NAMALWA (cell line): ENCODE data around the gene KCNA5.

Experiments
- DNase-seq: peaks from one replicate; pipeline ENCODE4 v3.0.0-alpha.2; 2015; ENCODE audit warnings: low spot score

The KCNA5 gene

DNA sequence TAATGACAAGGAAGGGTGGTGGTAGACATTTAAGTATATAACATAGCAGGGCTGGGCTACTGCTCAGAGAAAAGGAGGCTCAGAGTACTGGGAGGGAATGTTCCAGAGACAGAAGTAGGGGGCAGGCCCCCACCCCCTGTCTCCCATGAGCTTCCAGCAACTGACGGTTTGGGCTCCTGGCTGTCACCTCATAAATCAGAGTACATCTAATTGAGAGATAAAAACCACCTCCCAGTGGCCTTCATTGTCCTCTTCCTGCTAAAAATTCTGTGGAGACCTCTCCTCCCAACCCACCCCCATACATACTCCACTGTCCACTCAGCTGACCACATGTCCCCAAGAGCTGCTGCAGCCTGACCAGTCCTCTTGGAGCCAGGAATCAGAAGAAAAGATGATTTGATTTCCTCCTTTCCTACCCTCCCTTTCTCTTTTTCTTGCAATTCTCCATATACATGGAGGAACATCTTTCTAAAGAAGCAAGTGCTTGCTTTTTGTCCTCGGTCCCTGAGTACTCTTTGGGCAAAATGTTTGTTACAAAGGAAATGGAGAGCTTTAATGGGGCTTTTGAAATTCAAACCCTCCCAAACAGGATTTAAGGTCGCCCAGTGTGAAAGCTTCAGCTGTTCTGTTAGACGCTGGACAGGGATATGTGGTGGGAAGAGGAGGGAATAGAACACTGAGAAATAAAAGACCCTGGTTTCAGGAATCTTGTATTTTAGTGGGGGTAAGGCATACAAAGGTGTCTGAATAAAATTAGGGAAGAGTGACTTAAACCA lies 16.4 kb upstream of the KCNA5 start:
- DNase-seq, result no peak

DNA sequence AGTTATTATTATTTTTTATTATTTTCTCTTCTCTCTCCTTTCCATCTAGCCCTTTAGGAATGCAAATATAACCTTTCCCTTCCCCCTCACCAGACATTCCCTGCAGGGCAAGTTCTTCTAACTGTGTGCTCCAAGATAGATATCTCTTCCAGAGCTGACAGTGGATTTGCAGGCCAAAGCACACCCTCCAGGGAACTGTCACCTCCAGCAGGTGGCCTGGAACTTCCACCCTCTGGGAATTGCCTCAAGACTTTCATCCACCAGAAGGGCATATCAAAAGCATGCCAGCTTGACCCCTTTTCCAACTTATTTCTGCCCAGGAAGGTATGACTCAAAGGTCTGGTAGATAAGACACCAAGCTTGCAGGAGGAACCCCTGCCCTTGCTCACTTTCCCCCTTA lies 13.6 kb upstream of the KCNA5 start:
- no peak for DNase-seq

DNA sequence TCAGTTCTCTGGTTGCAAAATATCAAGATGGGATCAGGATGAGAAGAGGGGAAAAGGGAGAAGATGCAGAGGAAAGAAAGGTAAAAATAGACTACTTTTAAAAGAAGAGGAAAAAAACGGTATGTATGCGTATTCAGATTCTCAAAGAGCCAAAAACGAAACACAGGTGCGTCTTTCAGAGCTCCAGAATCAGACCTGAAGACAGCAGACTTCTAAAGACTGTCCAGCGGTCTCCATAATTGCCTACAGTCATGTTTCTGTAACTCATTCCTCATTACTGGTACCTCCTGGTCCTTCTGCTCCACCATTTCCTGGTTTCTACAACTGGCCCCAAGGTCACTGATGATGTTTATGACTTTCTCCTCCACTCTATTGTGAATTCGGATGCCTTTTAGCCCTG lies 12.4 kb upstream of the KCNA5 start:
- DNase-seq, result no peak

DNA sequence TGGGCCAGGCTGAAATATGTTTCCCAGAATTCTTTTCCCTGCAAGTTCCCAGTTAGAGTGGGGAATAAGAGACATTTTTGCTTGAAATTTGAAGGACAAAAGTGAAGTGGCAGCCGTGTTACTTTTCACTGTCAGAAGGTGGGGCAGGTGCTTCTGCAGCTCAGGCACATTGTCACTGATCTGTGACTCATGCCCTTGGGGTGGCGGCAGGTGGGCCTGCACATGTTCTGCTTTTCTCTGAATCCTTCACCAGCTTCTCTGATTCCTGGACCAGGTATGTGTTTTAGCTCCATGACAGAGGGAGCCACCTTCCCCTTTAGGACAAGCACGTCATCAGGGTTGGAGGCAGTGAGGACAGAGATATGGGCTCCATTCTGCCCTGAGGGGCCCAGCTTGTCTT lies 11.7 kb upstream of the KCNA5 start:
- no peak for DNase-seq

DNA sequence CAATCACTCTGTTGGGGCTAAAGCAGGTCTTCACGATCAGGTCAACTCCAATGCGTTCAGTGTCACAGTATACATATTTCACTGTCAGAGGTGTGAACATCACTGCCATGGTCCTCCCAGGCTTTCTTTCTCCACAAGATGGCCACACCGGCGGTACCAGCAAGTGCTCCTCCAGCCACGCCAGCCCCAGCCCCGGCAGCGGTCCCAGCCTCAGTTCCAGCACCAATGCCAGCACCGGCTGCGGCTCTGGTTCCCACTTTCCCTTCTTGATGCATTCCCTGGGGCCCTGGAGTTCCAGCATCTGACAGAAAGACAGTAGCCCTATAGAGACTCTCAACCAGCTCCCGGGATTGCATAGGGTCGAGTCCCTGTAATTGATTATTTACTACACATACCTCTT lies 10.9 kb upstream of the KCNA5 start:
- DNase-seq, result no peak

DNA sequence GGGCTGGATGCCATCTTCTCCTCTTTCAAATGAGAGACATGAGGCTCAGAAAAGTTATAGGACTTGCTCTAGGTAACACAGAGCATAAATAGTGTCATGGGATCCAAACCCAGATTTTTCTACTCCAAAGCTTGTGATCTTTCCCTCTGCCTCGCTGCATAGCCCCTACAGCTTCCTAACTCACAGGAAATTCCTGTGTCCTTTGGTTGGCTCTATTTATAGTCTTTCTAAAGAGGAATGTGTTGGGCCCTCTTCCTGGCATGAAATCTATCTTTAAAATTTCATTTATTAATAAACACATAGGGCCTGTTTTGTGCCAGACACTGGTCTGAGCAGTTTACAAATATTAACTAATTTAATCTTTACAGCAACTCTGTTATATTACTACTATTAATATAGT lies 9.8 kb upstream of the KCNA5 start:
- DNase-seq, result no peak

DNA sequence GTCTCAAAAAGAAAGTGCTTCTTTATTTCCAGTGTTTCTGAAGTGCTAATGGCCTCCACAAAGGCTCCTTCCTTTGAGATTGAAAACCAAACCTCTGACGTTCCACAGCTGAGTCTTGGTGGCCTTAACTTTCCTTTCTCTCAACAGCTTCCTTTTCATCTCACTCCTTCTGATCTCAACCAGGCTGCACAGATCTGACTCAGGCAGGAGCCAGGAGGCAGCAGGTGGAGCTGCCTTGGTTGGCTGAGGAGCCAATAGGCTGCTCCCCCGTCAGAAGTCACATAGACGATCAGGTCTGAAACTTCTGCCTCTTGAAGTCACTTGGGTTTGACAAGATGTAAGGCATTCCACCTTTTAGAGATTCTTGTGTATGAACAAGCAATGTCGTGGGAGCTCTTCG lies 9.1 kb upstream of the KCNA5 start:
- no peak for DNase-seq

DNA sequence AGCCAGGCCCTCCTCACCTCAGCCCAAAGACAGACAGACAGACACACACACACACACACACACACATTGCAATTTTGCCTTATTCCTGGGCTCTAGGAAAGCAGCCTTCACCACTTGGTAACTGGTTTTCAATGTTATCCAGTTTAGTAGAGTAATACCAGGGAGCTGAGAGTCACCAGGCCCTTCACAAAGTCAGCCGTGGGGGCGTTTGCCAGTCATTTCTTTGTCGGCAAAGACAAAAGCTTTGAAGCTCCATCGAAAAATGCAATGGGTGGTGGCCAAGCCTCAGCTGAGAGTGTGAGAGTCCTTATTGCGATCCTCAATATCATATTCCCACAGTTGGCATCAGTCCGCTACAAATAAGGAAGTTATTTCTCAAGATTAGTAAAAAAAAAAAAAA lies 8.1 kb upstream of the KCNA5 start:
- no peak for DNase-seq

DNA sequence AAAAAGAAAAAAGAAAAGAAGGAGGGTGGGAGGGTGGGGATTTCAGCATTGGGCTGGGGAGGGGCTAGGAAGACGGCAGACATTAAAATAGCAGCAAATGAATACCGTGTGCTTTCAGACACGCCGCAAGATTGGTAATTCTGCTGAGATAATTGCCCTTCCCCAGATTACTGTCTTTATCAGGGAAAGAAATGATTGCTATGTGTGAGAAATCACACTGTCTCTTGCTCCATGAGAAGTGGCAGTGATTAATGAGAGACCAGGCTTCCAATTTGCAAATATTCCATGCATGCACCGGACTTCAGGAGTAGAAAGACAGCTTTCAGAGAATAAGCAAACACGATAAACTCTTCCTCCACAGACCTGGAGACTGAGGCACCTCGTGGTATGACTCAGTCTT lies 7.6 kb upstream of the KCNA5 start:
- no peak for DNase-seq

DNA sequence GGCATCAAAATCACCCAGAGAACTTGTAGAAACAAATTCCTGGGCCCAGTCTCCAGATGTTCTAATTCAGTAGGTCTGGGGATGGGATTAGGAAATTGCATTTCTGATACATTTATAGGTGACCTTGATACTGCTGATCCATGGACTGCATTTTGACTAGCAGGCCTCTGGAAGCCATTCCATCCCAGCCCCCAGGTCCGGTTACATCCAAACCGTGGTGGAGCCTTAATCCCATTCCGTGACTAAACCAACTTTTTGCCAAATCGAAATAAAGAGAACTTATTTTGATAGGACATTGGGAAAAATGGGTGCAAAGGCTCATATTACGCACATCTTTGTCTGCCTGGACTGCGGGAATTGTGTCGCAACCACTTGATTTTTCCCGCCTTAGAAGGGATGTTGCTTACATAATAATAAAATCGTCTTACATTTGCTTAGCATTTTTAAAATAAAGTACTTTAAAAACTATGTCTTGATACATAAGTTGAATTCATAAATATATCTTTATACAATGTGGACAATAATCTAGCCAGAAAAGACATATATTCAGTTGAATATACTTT lies 5.8 kb upstream of the KCNA5 start:
- DNase-seq, result no peak

DNA sequence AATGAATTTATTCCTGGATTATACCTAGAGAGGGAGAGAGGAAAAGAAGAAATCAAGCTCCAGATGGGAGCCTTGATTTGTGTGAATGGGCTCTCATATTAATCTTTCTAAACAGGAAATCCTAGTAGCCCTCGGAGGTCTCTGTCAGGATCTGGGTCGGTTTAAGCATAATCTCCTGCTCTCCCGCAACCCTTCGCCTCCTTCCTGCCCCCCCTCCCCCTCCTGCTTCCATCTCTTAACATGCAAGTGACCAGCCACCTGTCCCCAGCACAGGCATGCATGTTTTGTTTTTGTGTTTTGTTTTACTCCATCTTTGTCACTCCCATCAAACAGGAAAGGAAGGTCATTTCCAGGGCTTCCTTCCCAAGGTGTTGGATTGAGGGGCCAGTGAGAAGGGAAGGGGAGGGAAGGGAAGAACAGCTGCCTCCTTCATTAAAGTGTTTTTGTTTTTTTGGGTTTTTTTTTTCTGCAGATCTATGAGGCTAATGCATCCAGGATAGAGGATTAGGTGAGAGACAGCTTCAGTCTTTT lies 4.8 kb upstream of the KCNA5 start:
- DNase-seq, result no peak

DNA sequence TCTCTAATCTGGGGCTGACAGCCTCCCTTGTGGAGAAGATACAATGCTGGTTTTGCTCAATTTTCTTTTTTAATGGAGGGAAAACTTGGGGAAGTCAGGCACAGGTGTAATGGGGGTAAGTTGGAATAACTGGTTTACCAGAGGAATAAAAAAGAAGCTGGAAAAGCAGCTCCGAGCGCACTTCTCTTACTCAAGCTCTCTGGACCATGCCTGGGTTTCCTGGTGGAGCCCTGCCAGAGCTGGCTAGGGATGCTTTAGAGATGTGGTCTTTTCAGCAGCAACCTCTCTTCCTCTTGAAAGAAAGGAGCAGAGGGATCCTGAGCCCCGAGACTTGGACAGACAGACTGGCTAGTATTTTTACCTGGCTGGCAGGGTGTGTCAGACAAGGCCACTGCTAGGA lies 3.9 kb upstream of the KCNA5 start:
- no peak for DNase-seq

DNA sequence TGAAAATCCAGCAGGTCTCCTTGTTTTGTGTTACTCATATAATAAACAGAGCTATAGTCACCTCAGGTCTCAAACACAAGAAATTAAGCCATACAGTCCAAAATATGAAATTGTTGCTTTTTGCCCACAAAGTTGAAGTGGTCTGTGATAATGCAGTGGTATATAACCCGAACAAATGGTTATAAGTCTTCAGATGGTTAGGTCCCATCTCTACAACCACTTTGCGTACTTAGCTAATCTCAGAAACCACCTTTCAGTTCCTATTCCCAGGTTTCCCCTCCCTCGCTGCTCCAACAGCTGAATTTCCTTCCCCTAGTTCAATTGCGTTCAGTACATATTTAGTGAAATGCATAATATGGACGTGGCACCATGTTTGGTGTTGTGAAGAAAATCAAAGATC lies 3.3 kb upstream of the KCNA5 start:
- DNase-seq, result no peak

DNA sequence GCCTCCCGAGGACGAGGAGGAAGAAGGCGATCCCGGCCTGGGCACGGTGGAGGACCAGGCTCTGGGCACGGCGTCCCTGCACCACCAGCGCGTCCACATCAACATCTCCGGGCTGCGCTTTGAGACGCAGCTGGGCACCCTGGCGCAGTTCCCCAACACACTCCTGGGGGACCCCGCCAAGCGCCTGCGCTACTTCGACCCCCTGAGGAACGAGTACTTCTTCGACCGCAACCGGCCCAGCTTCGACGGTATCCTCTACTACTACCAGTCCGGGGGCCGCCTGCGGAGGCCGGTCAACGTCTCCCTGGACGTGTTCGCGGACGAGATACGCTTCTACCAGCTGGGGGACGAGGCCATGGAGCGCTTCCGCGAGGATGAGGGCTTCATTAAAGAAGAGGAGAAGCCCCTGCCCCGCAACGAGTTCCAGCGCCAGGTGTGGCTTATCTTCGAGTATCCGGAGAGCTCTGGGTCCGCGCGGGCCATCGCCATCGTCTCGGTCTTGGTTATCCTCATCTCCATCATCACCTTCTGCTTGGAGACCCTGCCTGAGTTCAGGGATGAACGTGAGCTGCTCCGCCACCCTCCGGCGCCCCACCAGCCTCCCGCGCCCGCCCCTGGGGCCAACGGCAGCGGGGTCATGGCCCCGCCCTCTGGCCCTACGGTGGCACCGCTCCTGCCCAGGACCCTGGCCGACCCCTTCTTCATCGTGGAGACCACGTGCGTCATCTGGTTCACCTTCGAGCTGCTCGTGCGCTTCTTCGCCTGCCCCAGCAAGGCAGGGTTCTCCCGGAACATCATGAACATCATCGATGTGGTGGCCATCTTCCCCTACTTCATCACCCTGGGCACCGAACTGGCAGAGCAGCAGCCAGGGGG lies 979 bp downstream of the KCNA5 start:
- DNase-seq, result no peak

DNA sequence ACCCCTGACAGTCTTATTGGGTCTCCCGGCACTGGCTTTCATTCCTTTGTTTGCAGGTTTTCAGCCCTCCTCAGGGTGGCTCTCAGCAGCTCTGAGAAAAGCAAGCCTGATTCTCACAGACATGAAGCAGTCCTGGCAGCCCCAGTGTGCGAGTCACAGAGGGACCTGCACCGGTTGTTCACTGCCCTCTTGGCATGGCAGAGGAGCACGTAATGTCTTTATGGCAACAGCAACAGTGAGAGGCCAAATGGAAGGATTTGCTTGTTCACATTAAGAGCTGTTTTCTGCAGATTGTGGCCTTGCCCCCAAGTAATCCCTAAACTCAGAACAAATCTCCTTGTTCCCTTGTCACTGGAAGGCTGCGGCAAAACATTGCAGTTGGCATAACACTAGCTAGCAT lies 3.4 kb downstream of the KCNA5 start:
- DNase-seq, result no peak

DNA sequence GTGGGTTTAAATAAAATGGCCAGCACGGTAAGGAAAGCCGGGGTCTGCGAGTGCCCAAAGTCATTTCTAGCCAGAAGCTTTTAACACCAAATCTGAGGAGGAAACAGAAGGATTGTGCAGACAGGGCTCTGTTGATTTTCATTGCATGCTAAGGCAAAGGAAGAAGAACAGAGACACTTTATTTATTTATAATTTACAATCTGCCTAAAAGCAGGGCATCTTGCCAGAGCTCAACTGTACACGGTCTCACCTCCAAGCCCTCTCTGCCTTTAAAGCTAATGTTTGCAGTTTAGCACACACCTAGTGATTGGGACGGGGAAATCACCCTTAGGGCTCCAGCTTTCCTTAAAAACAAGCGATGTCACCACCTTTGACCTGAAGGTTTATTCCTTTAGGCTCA lies 4.0 kb downstream of the KCNA5 start:
- DNase-seq, result no peak

DNA sequence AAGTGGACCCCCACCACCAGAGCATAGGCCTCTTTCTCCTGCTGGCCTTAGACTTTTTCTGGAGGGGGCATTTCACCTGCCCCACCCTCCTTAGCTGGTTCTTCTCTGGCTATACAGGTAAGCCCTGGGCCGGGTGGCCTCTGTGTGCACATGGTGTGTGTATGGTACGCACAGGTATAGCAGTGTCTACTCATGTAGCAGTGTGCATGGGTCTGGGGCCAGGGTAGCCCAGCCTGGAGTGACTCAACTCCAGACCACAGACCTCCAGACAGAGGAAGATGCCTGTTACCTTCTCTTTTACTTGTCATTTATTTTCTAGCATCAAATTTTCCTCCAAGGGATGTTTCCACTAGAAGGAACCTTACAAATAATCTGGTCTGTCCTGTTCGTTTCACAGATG lies 6.9 kb downstream of the KCNA5 start:
- DNase-seq, result no peak

DNA sequence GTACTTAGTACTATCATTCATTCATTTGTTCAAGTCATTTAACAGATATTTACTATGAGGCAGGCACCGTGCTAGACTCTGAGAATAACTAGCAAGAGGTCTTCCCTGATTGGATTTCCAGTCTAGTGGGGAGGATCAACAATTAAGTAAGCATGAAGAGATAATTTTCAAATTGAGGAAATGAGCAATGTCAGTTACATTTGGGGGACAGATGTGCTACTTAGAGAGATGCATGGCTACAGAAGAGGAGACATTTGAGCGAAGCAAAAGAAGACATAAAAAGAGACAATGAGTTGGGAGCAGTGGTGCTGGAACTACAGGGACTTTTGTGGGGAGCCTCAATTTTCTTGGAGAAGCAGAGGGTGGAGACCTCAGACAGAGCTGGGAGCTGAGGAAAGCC lies 7.7 kb downstream of the KCNA5 start:
- DNase-seq, result no peak

DNA sequence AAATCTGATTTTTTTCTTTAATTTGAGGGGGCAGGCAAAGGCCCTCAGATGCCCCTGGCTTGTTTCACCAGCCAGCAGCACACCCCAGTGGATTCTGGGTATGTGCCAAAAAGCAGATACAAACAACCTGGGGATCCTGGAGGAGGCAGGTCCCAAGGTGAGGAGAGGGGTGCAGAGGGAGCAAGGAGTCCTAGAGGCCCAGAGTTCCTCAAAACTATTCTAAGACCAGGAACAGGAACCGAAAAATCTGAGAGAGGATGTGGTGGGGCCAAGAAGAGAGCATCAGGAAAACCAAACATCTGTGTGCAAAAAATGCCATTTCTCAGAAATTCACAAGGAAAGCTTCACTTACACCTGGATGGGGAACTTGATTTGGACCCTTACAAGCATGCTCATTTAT lies 8.2 kb downstream of the KCNA5 start:
- peak; percentile 12 for DNase-seq

DNA sequence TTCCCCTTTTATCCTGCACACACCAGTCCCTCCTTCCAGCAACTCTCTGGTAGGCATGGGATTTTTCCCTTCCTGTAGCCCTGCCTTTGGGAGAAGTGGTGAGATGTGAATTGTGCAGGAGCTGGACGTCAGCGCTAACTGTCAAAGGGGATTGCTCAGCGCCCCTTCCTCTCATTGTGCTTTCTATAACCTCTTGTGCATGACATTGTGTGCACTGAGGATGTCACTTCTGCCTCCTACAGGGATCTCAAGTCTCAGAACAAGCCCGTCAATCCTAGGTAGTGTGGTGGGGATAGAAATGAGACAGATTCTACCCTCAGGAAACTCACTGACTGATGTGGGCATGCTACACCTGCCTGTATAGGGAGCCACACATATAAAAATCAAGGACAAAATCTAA lies 8.7 kb downstream of the KCNA5 start:
- no peak for DNase-seq

DNA sequence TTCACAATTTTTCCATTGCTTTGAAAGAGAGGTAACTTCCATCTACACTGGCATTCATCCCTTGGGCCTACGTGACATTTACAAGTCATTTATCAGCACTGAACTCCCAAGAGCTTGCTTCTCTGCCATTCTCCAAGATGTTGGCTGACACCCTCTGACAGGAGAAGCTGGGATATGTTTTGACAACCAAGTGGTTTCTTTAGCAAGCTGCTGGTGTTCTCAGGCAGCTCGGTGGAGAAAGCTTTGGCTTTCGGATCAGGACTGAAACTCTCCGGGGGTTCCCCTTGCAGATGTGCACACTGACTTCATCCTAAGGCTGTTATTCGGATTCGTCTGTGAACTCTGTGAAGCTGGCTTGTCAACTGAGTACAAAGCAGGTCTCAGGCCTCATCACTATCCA lies 15.7 kb downstream of the KCNA5 start:
- no peak for DNase-seq

DNA sequence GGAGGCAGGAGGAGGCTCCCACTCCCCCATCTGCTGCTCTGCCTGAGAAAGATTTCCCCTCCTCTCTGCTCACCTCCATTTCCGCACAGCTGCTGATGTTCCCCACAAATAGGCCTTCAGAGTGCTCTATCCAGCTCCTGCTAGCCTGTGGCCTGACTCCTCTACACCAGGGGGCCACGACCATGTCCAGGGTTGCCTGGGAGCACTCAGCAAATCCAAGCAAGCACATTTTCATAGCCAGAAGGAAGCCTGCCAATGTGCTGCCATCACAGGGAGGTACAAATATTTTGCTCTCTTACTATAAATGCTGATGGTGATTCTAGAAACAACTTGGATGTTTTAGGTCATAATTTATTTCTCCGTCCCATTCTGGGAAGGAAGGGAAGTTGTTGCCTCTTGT lies 17.3 kb downstream of the KCNA5 start:
- DNase-seq, result no peak

DNA sequence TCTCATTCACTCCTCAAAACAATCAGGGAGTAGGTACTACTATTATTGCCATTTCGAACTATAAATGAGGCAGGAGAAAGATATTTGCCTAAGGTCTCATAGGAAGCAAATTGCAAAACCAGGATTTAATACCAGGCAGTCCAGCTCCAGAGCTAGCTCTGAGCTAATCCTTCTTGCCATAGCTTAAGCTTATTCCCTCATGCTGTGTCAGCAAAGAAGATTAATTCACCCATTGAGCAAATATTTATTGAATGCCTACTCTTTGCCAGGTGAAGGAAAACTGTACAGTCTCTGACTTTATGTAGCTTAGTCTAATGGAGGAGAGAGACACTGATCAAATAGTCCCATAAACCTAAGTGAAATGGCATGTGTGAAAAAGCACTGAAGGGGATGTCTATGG lies 19.5 kb downstream of the KCNA5 start:
- DNase-seq, result no peak
